Esophagus muscularis mucosa (tissue), 4 donors: ENCODE data around the gene ANKRD62. TPM values are rescaled to one million over a fixed set of nuclear protein-coding genes. Genes with fewer than 3 reads are reported as not detected.
A peak's percentile ranks its signal among the peaks of the same experiment; 100 is the strongest.

Source experiments
- DNase-seq: peaks from one replicate; pipeline ENCODE4 v3.0.0-alpha.2; 2017; ENCODE audit errors: extremely low spot score
- H3K27ac ChIP-seq, 4 donors: fragments of 200-600 bp; sonication (generic); replicated peaks in 1 of 4; 1 replicate in 3 of 4; 2 replicates in 1 of 4; pipeline ENCODE4 v1.5.1; 2016 to 2019; ENCODE audit warnings: mild to moderate bottlenecking in 1 of 4
- H3K27me3 ChIP-seq, 4 donors: fragments of 200-600 bp; sonication (generic); one replicate each; pipeline versions ENCODE4 v1.5.1 to v1.6.0; 2016 to 2019
- H3K36me3 ChIP-seq, 4 donors: fragments of 200-600 bp; sonication (generic); one replicate each; pipeline ENCODE4 v1.5.1; 2016 to 2019
- H3K4me1 ChIP-seq, 4 donors: fragments of 200-600 bp; sonication (generic); one replicate each; pipeline ENCODE4 v1.5.1; 2016 to 2019
- H3K4me3 ChIP-seq, 4 donors: fragments of 200-600 bp; sonication (generic); 1 replicate in 2 of 4; 2 replicates in 2 of 4; pipeline ENCODE4 v1.5.1; 2016 to 2019; ENCODE audit warnings: mild to moderate bottlenecking in 4 of 4, moderate library complexity in 1 of 4
- H3K9me3 ChIP-seq, 4 donors: fragments of 200-600 bp; sonication (generic); 1 replicate in 3 of 4; 2 replicates in 1 of 4; pipeline ENCODE4 v1.5.1; 2016 to 2019
- EP300 ChIP-seq: sonication (generic); formaldehyde crosslinking; IDR thresholded peaks from one replicate; pipeline ENCODE4 v1.6.1; 2017; ENCODE audit warnings: antibody characterized with exemption
- POLR2A ChIP-seq: fragments of 450-650 bp; IDR thresholded peaks from one replicate; pipeline ENCODE4 v1.6.1; 2017; ENCODE audit warnings: antibody characterized with exemption, moderate library complexity, mild to moderate bottlenecking, low read depth
- POLR2AphosphoS5 ChIP-seq, 2 donors: sonication (generic); formaldehyde crosslinking; IDR thresholded peaks; one replicate each; pipeline ENCODE4 v1.6.1; 2017; ENCODE audit warnings: antibody characterized with exemption in 2 of 2
- WGBS: methylation state at CpG from one replicate; pipeline ENCODE4 v1.1.5; 2018; 5-methylcytosine and 5-hydroxymethylcytosine counted together
- intact Hi-C: fragments of 100-400 bp; cut with DNase I; formaldehyde crosslinking; loops from one replicate; pipeline ENCODE4 v1.15.1; 2023
- total RNA-seq, 4 donors: library from RNA; depleted of rRNA; stranded (reverse); fragments of >200 nt; gene quantifications; one replicate each; pipeline versions ENCODE4 v1.1.0 to v1.2.1, GENCODE V29; 2016
- TF ChIP-seq, protein P1 (sequence below), 3 experiments: fragments of 200-600 bp in 2 of 3; fragments of 450-650 bp in 1 of 3; sonication (generic) in 2 of 3; IDR thresholded peaks; one replicate each; pipeline ENCODE4 v1.5.1; 2017 to 2019; ENCODE audit warnings: antibody characterized with exemption in 3 of 3, mild to moderate bottlenecking in 2 of 3, moderate library complexity in 1 of 3

Gene ANKRD62
- under 1 TPM in 1 of 4 donors, not detected in 3; 0.06 TPM for total RNA-seq

DNA sequence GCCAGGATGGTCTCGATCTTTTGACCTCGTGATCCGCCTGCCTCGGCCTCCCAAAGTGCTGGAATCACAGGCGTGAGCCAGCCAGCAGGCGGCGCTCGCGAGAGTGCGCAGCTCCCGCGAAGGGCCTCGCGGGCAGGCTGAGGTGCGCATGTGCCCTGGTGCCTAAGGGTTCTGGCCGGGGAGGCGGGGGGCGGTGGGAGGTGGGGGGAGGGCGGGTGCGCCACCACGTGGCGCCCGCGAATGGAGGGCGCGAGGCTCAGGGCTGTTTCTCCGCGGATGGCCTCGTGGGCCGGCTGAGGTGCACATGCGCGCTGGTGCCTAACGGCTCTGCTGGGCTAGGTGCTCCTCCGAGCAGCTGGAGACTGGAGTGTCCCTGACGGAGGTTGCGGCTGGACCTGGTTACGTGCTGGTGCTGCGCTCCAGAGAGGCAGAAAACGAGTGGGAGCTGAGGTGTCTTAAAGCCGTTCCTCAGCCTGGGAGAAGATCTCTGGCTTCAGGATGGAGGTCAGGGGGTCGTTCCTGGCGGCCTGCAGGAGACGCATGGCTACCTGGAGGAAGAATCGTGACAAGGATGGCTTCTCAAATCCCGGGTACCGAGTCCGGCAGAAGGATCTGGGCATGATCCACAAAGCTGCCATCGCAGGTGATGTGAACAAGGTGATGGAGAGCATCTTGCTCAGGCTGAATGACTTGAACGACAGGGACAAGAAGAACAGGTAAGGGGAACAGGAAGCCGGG, at the start of gene ANKRD62:
Gene ANKRD62, plus strand, starts transcription at position 324 of the 738 bp plus-strand sequence. Its CDS starts 175 bp downstream, at position 499.
- 87% methylated on average over 50 of the region's 50 CpGs for WGBS
- H3K36me3 ChIP-seq = no peaks in the 10 kb centered on the region
- DNase-seq = no peak
- no peak within 1 kb of the TSS for H3K4me3 ChIP-seq
- H3K9me3 ChIP-seq = no peaks in the 10 kb centered on the region
- no peak within 1 kb of the TSS for H3K27ac ChIP-seq
- TF ChIP-seq, protein P1, sequence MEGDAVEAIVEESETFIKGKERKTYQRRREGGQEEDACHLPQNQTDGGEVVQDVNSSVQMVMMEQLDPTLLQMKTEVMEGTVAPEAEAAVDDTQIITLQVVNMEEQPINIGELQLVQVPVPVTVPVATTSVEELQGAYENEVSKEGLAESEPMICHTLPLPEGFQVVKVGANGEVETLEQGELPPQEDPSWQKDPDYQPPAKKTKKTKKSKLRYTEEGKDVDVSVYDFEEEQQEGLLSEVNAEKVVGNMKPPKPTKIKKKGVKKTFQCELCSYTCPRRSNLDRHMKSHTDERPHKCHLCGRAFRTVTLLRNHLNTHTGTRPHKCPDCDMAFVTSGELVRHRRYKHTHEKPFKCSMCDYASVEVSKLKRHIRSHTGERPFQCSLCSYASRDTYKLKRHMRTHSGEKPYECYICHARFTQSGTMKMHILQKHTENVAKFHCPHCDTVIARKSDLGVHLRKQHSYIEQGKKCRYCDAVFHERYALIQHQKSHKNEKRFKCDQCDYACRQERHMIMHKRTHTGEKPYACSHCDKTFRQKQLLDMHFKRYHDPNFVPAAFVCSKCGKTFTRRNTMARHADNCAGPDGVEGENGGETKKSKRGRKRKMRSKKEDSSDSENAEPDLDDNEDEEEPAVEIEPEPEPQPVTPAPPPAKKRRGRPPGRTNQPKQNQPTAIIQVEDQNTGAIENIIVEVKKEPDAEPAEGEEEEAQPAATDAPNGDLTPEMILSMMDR (IDR thresholded peaks at IDR 0.05) = no peak
- TF ChIP-seq POLR2AphosphoS5 (IDR thresholded peaks at IDR 0.05) (no peak), EP300 (no peak), POLR2A (no peak)
- peaks cover 0 to 13% (median 0%) of the 10 kb centered on the region in 4 donors for H3K27me3 ChIP-seq
- no peaks in the 10 kb centered on the region for H3K4me1 ChIP-seq
- intact Hi-C loops = loop anchor here (10.0 kb wide), 1 partner anchor 141 kb away; no protein-coding TSS in a partner anchor

DNA sequence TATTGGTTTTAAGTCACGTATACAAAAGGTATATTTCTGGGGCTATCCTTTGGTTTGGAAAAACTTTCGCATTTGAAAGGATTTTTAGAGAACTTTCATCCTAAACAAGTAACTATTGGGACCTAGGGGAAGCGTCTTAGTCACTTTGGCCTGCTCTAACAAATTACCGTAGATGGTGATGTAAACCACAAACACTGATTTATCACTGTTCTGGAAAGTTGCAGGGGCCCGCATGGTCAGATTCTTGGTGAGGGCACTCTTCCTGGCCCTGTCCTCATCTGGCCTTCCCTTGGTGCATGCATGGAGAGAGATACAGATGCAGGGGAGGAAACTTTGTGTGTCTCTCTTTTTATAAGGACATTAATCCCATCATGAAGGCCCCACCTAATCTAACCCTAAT, 49.1 kb upstream of the ANKRD62 start:
- no peak for DNase-seq
- TF ChIP-seq POLR2A (no peak), EP300 (no peak), POLR2AphosphoS5 (IDR thresholded peaks at IDR 0.05) (no peak)
- TF ChIP-seq, protein P1 (IDR thresholded peaks at IDR 0.05) = no peak
- 66% methylated on average over 5 of the region's 5 CpGs for WGBS
- intact Hi-C loops = no loop called here
- no peaks in the 10 kb centered on the region for H3K36me3 ChIP-seq
- H3K27me3 ChIP-seq = peaks cover 0 to 10% (median 0%) of the 10 kb centered on the region in 4 donors
- H3K9me3 ChIP-seq = no peaks in the 10 kb centered on the region
- H3K4me3 ChIP-seq = no peak overlapping the region
- no peaks in the 10 kb centered on the region for H3K4me1 ChIP-seq
- H3K27ac ChIP-seq = no peak overlapping the region

DNA sequence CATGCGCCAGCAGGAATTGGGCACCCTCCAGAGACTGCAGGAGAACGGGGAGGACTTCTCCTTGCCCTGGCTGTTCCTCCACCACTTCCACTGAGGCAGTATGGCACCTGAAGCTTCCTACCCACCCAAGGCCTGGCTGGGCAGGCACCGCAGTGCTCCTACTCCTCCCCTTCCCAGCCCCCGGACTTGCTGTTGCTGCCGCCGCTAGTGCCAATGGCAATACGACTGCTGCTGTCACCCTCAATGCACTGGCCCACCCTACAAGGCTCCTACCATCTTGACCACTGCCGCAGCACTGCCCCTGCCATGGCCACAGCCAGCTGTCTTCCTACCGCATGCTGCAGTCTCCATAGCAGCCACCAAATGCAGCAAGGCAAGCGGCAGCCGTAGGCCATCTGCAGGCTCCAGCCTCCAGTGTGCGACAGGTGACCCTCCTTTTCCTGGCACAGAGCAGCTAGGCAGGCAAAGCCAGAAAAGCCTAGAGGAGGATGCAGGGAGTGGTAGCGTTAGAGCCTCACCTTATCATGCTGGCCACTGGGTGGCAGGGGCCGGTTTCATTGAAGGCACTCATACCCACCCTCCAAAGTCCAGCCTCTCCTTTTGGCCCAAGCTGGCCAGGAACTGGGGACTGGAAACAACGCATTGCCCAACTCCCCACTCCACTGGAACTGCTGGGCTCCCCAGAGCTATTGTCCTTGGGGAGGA, 47.4 kb upstream of the ANKRD62 start:
- H3K36me3 ChIP-seq = no peaks in the 10 kb centered on the region
- intact Hi-C loops = no loop called here
- peaks cover 0 to 10% (median 0%) of the 10 kb centered on the region in 4 donors for H3K27me3 ChIP-seq
- H3K4me1 ChIP-seq = no peaks in the 10 kb centered on the region
- DNase-seq = peak; percentile 64
- H3K4me3 ChIP-seq = no peak overlapping the region
- no peak overlapping the region for H3K27ac ChIP-seq
- no peaks in the 10 kb centered on the region for H3K9me3 ChIP-seq
- no peak for TF ChIP-seq POLR2A
- no peak for TF ChIP-seq POLR2AphosphoS5 (IDR thresholded peaks at IDR 0.05)
- TF ChIP-seq, protein P1 (IDR thresholded peaks at IDR 0.05) = no peak
- TF ChIP-seq EP300 = no peak
- 97% methylated on average over 8 of the region's 15 CpGs for WGBS

DNA sequence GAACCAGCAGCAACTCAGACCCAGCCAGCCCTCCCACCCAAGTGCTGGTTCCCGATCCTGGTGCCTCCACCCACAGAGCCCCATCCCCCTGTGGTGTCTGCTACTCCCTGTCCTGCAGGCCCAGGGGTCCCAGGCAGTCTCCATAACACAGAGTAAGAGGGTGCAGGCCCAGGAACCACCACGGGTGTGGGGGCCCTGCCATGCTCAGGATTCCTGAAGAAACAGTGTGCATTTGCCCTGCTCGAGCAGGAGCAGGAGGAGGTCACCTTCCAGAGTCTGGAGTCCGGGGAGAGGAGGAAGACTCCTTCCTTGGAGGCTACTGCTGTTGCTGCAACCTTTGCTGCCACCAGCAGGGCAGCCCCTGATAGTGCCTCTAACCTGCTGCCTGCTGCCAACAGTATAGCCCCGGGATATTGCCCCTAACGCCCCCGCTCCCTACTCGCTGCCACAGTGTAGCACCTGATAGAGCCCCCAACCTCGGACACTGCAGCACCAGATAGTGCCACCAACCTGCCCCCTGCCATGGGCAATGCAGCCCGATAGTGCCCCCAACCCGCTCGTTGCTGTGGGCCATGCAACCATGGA, 46.8 kb upstream of the ANKRD62 start:
- H3K36me3 ChIP-seq = no peaks in the 10 kb centered on the region
- peaks cover 0 to 10% (median 0%) of the 10 kb centered on the region in 4 donors for H3K27me3 ChIP-seq
- TF ChIP-seq POLR2A (no peak), POLR2AphosphoS5 (IDR thresholded peaks at IDR 0.05) (no peak), EP300 (no peak)
- TF ChIP-seq, protein P1 (IDR thresholded peaks at IDR 0.05) = no peak
- no peaks in the 10 kb centered on the region for H3K4me1 ChIP-seq
- intact Hi-C loops = no loop called here
- WGBS = 85% methylated on average over 8 of the region's 12 CpGs
- no peak overlapping the region for H3K4me3 ChIP-seq
- DNase-seq = peak; percentile 53
- H3K9me3 ChIP-seq = no peaks in the 10 kb centered on the region
- no peak overlapping the region for H3K27ac ChIP-seq
